ENCODE measurements around the gene B4GALNT4.
"Not testable (repeated sequence)": the region's sequence is repeated elsewhere in the genome, so short reads cannot be mapped to it uniquely, and the experiment has no call there.

B4GALNT4 gene

GRCh38 chr11:360326-361280, 8.7 kb upstream of the B4GALNT4 start:
- no peak overlapping the region for H3K4me3 ChIP-seq (ENCODE audit: low read length)
- H3K36me3 ChIP-seq (replicated peaks; ENCODE audit: insufficient read depth, low read length), result no peaks in the 10 kb centered on the region
- no peaks in the 10 kb centered on the region for H3K79me2 ChIP-seq (ENCODE audit: low read length)
- H4K20me1 ChIP-seq (ENCODE audit: insufficient read depth, low read length), result no peaks in the 10 kb centered on the region
- no peaks in the 10 kb centered on the region for H3F3A ChIP-seq (ENCODE audit: insufficient read depth, low read length)
- H3K4me1 ChIP-seq (ENCODE audit: low read length), result 0 out of 2 replicates have a peak, but pooled peaks cover 3% of the 10 kb centered on the region
- H3K4me2 ChIP-seq (ENCODE audit: low read depth, low read length), result no peak overlapping the region
- H2AFZ ChIP-seq (ENCODE audit: low read length), result no peak overlapping the region
- no peaks in the 10 kb centered on the region for H3K9me2 ChIP-seq (replicated peaks; ENCODE audit: insufficient read depth, low read length)
- no peak overlapping the region for H3K9ac ChIP-seq (ENCODE audit: low read length)
- peaks cover 55% of the 10 kb centered on the region for H3K27me3 ChIP-seq (replicated peaks; ENCODE audit: insufficient read depth, low read length)
- no peak for DNase-seq
- no peak overlapping the region for H3K27ac ChIP-seq (ENCODE audit: low read length)
- TF ChIP-seq EZH2 (optimal IDR thresholded peaks at IDR 0.05; ENCODE audit: low read depth, low read length), result no peak
- TF ChIP-seq CTCF (IDR thresholded peaks at IDR 0.05; ENCODE audit: low read length), result no peak
- TF ChIP-seq EZH2phosphoT487 (IDR thresholded peaks at IDR 0.05; ENCODE audit: low read length), result no peak
- no peaks in the 10 kb centered on the region for H3K9me3 ChIP-seq (replicated peaks; ENCODE audit: insufficient read depth, low read length)

DNA sequence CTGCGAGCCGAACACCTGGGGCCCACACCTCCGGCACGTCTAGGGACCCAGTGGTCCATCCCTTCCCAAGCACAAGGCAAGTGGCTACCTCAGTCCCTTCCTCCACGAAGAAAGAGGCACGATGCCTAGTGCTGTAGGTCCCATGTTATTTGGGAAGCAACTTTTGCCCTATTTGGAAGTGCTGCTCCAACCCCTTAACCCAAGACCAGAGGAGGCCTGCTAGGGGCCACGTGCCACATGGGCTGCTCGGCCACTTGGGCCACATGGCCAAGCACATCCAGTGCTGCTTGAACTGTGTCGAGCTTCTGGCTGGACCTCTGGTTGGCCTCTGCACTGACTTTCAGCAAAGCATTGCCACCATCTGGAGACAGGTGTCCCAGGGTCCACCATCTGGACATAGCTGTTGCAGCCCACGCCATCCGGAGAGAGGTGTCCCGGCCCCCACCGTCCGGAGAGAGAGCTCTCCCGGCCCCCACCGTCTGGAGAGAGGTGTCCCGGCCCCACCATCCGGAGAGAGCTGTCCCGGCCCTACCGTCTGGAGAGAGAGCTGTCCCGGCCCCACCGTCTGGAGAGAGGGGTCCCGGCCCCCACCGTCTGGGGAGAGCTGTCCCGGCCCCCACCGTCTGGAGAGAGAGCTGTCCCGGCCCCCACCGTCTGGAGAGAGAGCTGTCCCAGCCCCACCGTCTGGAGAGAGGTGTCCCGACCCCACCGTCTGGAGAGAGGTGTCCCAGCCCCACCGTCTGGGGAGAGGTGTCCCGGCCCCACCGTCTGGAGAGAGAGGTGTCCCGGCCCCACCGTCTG, 6.5 kb upstream of the B4GALNT4 start:
- no peaks in the 10 kb centered on the region for H3K9me3 ChIP-seq (replicated peaks; ENCODE audit: insufficient read depth, low read length)
- H3F3A ChIP-seq (ENCODE audit: insufficient read depth, low read length), result no peaks in the 10 kb centered on the region
- no peak overlapping the region for H3K4me2 ChIP-seq (ENCODE audit: low read depth, low read length)
- no peaks in the 10 kb centered on the region for H4K20me1 ChIP-seq (ENCODE audit: insufficient read depth, low read length)
- no peak overlapping the region for H3K9ac ChIP-seq (ENCODE audit: low read length)
- no peak overlapping the region for H2AFZ ChIP-seq (ENCODE audit: low read length)
- no peak for TF ChIP-seq CTCF (IDR thresholded peaks at IDR 0.05; ENCODE audit: low read length)
- TF ChIP-seq EZH2 (optimal IDR thresholded peaks at IDR 0.05; ENCODE audit: low read depth, low read length), result no peak
- TF ChIP-seq EZH2phosphoT487 (IDR thresholded peaks at IDR 0.05; ENCODE audit: low read length), result no peak
- H3K27ac ChIP-seq (ENCODE audit: low read length), result no peak overlapping the region
- no peak for DNase-seq
- no peaks in the 10 kb centered on the region for H3K36me3 ChIP-seq (replicated peaks; ENCODE audit: insufficient read depth, low read length)
- H3K79me2 ChIP-seq (ENCODE audit: low read length), result no peaks in the 10 kb centered on the region
- 0 out of 2 replicates have a peak, but pooled peaks cover 3% of the 10 kb centered on the region for H3K4me1 ChIP-seq (ENCODE audit: low read length)
- no peak overlapping the region for H3K4me3 ChIP-seq (ENCODE audit: low read length)
- H3K27me3 ChIP-seq (replicated peaks; ENCODE audit: insufficient read depth, low read length), result peaks cover 71% of the 10 kb centered on the region
- no peaks in the 10 kb centered on the region for H3K9me2 ChIP-seq (replicated peaks; ENCODE audit: insufficient read depth, low read length)

GRCh38 chr11:363443-363805, 5.9 kb upstream of the B4GALNT4 start:
- H3K9me2 ChIP-seq (replicated peaks; ENCODE audit: insufficient read depth, low read length); H4K20me1 ChIP-seq (ENCODE audit: insufficient read depth, low read length); H3K79me2 ChIP-seq (ENCODE audit: low read length); H3F3A ChIP-seq (ENCODE audit: insufficient read depth, low read length); H3K4me3 ChIP-seq (ENCODE audit: low read length); H3K27ac ChIP-seq (ENCODE audit: low read length); H3K4me2 ChIP-seq (ENCODE audit: low read depth, low read length); H2AFZ ChIP-seq (ENCODE audit: low read length); H3K36me3 ChIP-seq (replicated peaks; ENCODE audit: insufficient read depth, low read length); DNase-seq; H3K4me1 ChIP-seq (ENCODE audit: low read length); H3K9me3 ChIP-seq (replicated peaks; ENCODE audit: insufficient read depth, low read length); H3K9ac ChIP-seq (ENCODE audit: low read length): not testable (repeated sequence)
- peaks cover 77% of the 10 kb centered on the region for H3K27me3 ChIP-seq (replicated peaks; ENCODE audit: insufficient read depth, low read length)
